Fibroblast of skin of back (primary cell): Measurements from ENCODE around the gene LMX1B.

Experiments used
- DNase-seq: peaks from one replicate; pipeline ENCODE4 v3.0.0-alpha.2; 2013

Gene LMX1B

GRCh38 chr9:126678989-126679388, 65.3 kb downstream of the LMX1B start:
- no peak for DNase-seq

- no peak for DNase-seq
Observed at GRCh38 chr9:126681336-126681735, 67.6 kb downstream of the LMX1B start.

- DNase-seq = no peak
Observed at GRCh38 chr9:126682113-126682810, 68.5 kb downstream of the LMX1B start.

- no peak for DNase-seq
Observed at GRCh38 chr9:126682928-126683697, 69.4 kb downstream of the LMX1B start.

DNA sequence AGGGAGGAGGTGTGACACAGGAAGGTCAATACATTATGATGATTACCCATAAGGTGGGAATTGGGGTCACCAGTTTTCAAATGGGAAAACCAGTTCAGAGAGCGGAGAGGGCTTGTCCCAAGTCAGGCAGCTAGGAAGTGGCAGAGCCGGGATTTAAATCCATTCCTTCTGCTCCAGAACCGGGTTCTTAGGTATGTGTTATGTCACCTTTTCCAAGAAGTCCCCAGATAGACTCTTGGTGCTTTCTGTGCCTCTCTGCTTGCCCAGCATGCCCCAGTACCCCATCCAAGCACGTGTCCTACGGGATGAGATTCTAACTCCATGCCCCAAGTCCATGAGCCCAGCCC, 69.9 kb downstream of the LMX1B start:
- DNase-seq = no peak

DNA sequence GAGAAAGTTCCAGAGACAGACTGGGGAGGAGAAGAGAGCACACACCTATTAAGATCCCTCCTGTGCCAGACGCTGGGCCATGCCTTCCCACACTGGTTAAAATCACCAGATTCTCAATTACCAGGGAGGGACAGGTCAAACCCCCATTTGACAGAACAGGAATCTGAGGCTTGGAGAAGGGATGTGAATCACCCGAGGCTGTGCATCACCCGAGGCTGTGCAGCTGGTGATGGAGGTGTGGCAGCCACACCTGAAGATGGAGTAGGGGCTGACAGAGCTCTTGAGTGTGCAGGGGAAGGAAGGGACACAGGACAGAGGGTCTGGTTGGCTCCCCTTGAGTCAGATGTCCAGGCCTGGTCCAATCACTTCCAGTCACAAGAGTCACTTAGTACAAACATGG, 70.6 kb downstream of the LMX1B start:
- no peak for DNase-seq

- DNase-seq = no peak
Observed at GRCh38 chr9:126684965-126685465, 71.3 kb downstream of the LMX1B start.

- DNase-seq = no peak
Observed at GRCh38 chr9:126687930-126688461, 74.3 kb downstream of the LMX1B start.

- DNase-seq = no peak
Observed at GRCh38 chr9:126688617-126689016, 74.9 kb downstream of the LMX1B start.

DNA sequence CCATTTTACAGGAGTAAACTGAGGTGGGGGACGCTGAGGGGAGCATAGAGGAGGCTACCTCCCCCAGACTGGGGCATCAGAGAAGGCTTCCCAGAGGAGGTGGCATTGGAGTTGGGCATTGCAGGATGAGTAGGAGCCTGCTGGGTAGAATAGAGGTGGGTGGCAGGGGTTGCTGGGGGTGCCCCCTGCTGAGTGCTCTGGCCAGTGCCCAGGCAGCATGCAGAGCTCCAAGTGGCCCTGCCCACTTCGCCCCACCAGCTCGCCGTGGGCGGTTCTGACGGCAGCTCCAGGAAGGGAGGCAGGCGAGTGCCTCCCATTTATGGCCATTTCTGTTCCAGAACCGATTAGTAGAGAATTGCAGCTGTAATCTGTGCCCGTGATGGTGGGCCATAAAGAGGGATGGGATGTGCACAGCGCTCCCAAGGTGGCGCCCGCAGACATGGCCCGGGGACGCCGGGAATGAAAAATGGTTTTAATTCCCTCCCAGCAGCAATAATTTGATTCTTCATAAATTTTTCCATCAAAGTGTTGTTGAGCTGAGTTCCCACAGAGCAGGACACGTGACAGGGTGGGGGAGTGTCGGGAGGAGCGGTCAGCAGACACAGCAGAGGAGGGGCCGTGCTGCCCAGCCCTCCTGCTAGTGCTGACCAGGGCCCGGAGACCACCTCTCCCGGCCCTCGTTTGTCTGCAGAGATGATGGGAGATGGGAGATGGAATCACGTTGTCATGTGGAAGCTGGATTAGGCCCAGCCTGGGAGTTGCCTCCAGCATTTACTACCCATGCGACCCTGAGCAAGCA, 75.5 kb downstream of the LMX1B start:
- no peak for DNase-seq

GRCh38 chr9:126690431-126691051, 76.8 kb downstream of the LMX1B start:
- DNase-seq = no peak

- DNase-seq = no peak
Observed at GRCh38 chr9:126692041-126692758, 78.5 kb downstream of the LMX1B start.

DNA sequence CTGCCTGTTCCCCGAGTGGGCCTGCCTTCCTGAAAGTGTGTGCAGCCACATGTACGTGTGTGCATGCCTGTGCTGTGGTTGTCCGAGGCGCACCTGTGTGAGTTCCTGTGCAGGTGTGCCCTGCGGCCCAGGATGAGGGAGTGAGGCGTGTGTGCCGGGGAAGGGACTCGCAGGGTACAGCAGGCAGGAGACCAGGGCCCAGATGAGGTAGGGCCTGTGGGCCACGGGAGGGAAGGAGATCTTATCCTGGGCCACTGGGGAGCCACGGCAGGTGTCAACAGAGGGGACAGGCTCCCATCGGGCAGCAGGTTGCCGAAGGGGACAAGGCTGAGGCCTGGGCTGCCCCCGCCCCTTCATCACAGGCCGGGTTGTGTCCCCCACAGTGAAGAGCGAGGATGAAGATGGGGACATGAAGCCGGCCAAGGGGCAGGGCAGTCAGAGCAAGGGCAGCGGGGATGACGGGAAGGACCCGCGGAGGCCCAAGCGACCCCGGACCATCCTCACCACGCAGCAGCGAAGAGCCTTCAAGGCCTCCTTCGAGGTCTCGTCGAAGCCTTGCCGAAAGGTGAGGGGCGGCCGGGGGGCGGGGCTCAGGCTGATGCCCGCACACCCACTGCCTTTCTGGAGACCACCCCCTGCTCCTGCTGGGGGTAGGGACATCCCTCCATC, 79.2 kb downstream of the LMX1B start:
- no peak for DNase-seq

DNA sequence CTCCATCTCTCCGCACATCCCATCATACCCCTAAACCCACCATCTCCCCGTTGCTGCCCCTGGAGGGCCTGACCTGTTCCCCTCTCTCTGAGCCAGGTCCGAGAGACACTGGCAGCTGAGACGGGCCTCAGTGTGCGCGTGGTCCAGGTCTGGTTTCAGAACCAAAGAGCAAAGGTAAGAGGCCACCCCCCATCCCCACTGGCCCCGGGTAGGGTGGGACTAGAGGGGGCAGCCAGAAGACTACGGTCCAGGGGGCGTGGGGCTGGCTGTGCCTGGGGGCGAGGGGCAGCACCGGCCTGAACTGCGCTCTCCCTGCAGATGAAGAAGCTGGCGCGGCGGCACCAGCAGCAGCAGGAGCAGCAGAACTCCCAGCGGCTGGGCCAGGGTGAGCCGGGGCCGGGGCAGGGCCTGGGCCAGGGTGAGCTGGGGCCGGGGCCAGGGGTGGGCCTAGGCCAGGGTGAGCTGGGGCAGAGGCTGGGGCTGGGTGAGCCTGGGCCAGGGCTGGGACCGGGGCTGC, 79.8 kb downstream of the LMX1B start:
- DNase-seq = no peak

DNA sequence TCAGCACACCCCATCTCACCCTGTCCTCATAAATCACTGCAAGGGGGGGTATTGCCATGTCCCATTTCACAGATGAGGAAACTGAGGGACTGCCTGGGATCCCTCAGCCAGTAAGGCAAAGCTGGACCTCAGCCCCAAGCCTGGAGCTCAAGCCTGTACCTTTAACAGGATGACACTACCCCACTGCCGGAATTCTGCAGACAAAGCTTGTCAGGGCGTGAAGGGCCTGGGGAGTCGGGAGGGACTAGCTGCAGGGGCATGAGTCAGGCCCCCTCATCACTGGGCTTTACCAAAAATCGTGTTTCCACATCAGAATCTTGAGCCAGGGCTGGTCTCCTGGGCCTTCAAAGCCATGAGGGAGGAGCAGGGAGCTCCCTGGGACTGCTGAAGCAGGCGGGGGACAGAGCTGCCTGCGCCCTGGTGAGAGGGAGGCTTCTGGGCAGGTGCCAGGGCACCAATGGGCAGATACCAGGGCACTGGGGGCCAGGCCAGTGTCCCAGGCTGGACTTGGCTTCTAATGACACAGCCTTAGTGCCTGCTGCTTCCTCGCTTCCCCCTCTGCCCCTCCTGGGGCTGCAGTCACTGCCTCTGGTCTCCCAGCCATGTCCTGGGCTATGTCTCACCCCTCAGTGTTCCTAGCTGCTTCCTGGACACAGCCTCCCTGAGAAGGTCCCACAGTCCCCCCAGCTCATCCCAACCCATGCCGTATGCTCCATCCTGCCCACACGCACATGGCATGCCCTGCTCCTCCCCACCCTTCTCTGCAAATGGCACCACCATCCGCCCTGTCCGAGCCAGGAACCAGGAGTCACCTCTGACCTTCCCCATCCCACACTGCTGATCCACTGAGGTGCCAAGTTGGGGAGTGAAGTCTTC, 80.7 kb downstream of the LMX1B start:
- no peak for DNase-seq

- DNase-seq = no peak
Observed at GRCh38 chr9:126695186-126695585, 81.5 kb downstream of the LMX1B start.

DNA sequence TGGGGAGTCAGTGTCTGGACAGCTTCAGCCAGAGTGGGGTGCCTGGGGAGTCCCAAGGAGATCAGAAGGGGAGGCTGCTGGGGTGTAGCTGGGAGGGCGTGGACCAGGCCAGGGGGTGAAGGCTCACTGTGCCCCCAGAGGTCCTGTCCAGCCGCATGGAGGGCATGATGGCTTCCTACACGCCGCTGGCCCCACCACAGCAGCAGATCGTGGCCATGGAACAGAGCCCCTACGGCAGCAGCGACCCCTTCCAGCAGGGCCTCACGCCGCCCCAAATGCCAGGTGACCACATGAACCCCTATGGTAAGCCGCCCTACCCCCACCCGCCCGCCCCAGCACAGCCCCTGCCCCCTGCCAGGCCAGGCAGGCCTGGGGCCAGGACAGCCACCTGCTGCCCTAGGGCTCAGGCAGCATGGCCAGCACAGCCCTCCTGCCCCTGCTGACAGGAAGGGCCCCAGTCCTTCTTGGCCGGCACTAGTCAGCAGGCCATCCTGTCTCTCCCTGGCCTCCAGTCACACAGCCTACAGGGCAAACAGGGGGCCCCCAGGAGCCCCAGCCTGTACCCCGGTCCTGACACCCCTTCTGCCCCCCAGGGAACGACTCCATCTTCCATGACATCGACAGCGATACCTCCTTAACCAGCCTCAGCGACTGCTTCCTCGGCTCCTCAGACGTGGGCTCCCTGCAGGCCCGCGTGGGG, 82.1 kb downstream of the LMX1B start:
- no peak for DNase-seq

DNA sequence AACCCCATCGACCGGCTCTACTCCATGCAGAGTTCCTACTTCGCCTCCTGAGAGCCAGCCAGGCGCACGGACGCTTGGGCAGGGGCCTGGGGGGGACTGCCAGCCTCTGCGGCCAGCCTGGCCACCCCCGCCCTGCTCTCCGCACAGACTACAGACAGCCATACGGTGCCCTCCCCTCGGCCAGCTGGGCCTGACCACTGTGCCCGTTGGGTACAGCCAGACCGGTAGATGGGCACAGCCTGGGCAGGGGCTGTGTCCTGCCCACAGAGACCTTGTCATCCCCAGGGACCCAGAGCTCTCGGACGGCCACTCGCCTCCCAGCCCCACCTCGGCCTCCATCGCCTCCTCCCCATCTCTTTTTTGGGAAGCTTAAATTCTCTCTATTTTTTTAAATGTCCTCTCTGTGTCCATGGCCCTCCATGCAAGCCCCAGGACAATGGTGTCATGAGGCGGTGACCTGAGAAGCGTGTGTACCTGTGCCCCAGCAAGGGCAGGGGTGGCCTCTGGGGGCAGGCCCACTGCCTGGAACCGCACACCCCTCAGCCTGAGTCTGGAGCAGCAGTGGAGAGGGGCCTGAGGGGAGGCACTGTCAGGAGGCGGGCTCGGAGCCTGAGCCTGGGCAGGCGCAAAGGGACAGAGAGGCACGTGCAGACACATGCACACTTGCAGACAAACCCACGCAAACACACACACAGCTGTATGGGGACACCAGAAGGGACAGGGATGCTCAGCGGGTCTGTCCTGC, 82.8 kb downstream of the LMX1B start:
- DNase-seq = no peak

DNA sequence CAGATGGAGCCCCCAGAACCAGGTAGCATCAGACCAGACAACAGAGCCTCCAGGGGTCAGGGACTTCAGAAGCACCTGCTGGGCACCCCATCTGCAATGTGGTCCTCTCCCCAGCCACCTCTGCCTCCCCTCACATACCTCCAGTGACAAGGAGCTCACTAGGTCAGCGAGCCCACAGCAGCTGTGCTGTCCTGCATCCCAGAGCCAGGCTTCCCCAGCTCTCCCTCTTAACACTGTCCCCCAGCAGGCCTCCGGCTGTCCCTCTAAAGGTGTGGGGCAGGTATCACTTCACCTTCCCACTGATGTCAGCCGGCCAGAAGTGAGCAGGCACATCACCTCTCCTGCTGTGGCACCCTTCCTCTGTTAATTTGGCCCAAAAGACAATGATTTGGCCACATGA, 83.6 kb downstream of the LMX1B start:
- DNase-seq = no peak
